ENCODE measurements around the gene FIGNL2.

- no peak for TF ChIP-seq POLR2A (conservative IDR thresholded peaks at IDR 0.05)
- TF ChIP-seq EZH2 (IDR thresholded peaks at IDR 0.05; ENCODE audit: borderline replicate concordance, low read depth, low read length), result no peak
- no peak for TF ChIP-seq FOXM1 (IDR thresholded peaks at IDR 0.05; ENCODE audit: low read depth)
- no peak for TF ChIP-seq FOXM1 (CRISPR knock-in tag; IDR thresholded peaks at IDR 0.05; ENCODE audit: low read depth)
- no peak for TF ChIP-seq ZFP91 (CRISPR knock-in tag; IDR thresholded peaks at IDR 0.05)
- TF ChIP-seq FOSL1 (tag; conservative IDR thresholded peaks at IDR 0.05), result no peak
- TF ChIP-seq RNF2 (IDR thresholded peaks at IDR 0.05), result no peak
- TF ChIP-seq MAX (CRISPR knock-in tag; IDR thresholded peaks at IDR 0.05), result no peak
- TF ChIP-seq ARHGAP35 (IDR thresholded peaks at IDR 0.05; ENCODE audit: partially characterized antibody), result no peak
- no peak for TF ChIP-seq SIN3A (IDR thresholded peaks at IDR 0.05; ENCODE audit: borderline replicate concordance in 2 of 2, control insufficient read depth in 1 of 2, low read depth in 2 of 2, low read length in 2 of 2)
- peak; percentile 70 to 76 (median 74) for TF ChIP-seq CTCF (IDR thresholded peaks at IDR 0.05 in 2 of 3, conservative IDR thresholded peaks at IDR 0.05 in 1 of 3; ENCODE audit: insufficient read depth in 2 of 3, low read depth in 1 of 3, low read length in 3 of 3)
Observed at GRCh38 chr12:51823875-51824565, 24.5 kb downstream of the FIGNL2 start.

All from K562 (cell line).